H9 (cell line): ENCODE data around the gene GPR68. TPM values are rescaled to one million over a fixed set of nuclear protein-coding genes. Genes with fewer than 3 reads are reported as not detected.

Experiments used
- DNase-seq: peaks from one replicate; pipeline ENCODE4 v3.0.0-alpha.2; 2017
- H2AFZ ChIP-seq: one replicate; pipeline ENCODE4 v1.6.1; 2013; ENCODE audit warnings: mild to moderate bottlenecking, low read length, control low read depth, moderate library complexity
- H2AK5ac ChIP-seq: 2 replicates; pipeline ENCODE4 v1.6.1; 2013; ENCODE audit warnings: low read length, control low read depth, mixed read lengths; ENCODE audit not compliant: insufficient read length
- H2BK120ac ChIP-seq: one replicate; pipeline ENCODE4 v1.6.1; 2013; ENCODE audit warnings: low read depth, mild to moderate bottlenecking, low read length, control low read depth, inconsistent platforms; ENCODE audit not compliant: poor library complexity, severe bottlenecking
- H2BK12ac ChIP-seq: 2 replicates; pipeline ENCODE4 v1.6.1; 2013; ENCODE audit warnings: low read length, control low read depth, mixed read lengths, low read depth; ENCODE audit not compliant: insufficient read length
- H2BK15ac ChIP-seq: 2 replicates; pipeline ENCODE4 v1.6.1; 2013; ENCODE audit warnings: low read depth, low read length, control low read depth
- H2BK20ac ChIP-seq: one replicate; pipeline ENCODE4 v1.6.1; 2013; ENCODE audit warnings: low read depth, mild to moderate bottlenecking, low read length, control low read depth, inconsistent platforms; ENCODE audit not compliant: poor library complexity, severe bottlenecking
- H2BK5ac ChIP-seq: 2 replicates; pipeline ENCODE4 v1.6.1; 2013; ENCODE audit warnings: low read length, control low read depth, mixed read lengths; ENCODE audit not compliant: insufficient read length
- H3K14ac ChIP-seq: 2 replicates; pipeline ENCODE4 v1.6.1; 2013; ENCODE audit warnings: low read length, control low read depth; ENCODE audit not compliant: insufficient read depth
- H3K18ac ChIP-seq: 2 replicates; pipeline ENCODE4 v1.6.1; 2013; ENCODE audit warnings: low read depth, mild to moderate bottlenecking, mixed read lengths, low read length, control low read depth; ENCODE audit not compliant: insufficient read length
- H3K23ac ChIP-seq: 2 replicates; pipeline ENCODE4 v1.6.1; 2013; ENCODE audit warnings: low read length, control low read depth, mixed read lengths, low read depth; ENCODE audit not compliant: insufficient read length
- H3K23me2 ChIP-seq: 2 replicates; pipeline ENCODE4 v1.6.1; 2013; ENCODE audit warnings: low read depth, mild to moderate bottlenecking, mixed read lengths, low read length, control low read depth; ENCODE audit not compliant: insufficient read length, poor library complexity, severe bottlenecking
- H3K27ac ChIP-seq: 2 replicates; pipeline ENCODE4 v1.5.1; 2013; ENCODE audit warnings: low read length, control low read depth, mixed read lengths, low read depth; ENCODE audit not compliant: insufficient read length
- H3K27me3 ChIP-seq: 2 replicates; pipeline ENCODE4 v1.6.1; 2013; ENCODE audit warnings: low read length, control low read depth, inconsistent platforms; ENCODE audit not compliant: insufficient read depth
- H3K4ac ChIP-seq: 2 replicates; pipeline ENCODE4 v1.6.1; 2013; ENCODE audit warnings: low read depth, mild to moderate bottlenecking, control low read depth, inconsistent platforms, low read length, moderate library complexity
- H3K4me1 ChIP-seq: 2 replicates; pipeline ENCODE4 v1.6.1; 2013; ENCODE audit warnings: low read length, control low read depth, inconsistent platforms; ENCODE audit not compliant: insufficient read depth
- H3K4me2 ChIP-seq: 2 replicates; pipeline ENCODE4 v1.6.1; 2013; ENCODE audit warnings: low read length, control low read depth, mixed read lengths; ENCODE audit not compliant: insufficient read length, insufficient read depth
- H3K56ac ChIP-seq: 2 replicates; pipeline ENCODE4 v1.6.1; 2013; ENCODE audit warnings: low read depth, mild to moderate bottlenecking, mixed read lengths, low read length, control low read depth; ENCODE audit not compliant: insufficient read length
- H3K79me1 ChIP-seq: 2 replicates; pipeline ENCODE4 v1.6.1; 2013; ENCODE audit warnings: low read depth, mild to moderate bottlenecking, moderate library complexity, low read length, control low read depth, inconsistent platforms; ENCODE audit not compliant: insufficient read depth, poor library complexity, severe bottlenecking
- H3K79me2 ChIP-seq: 2 replicates; pipeline ENCODE4 v1.6.1; 2013; ENCODE audit warnings: low read length, control low read depth, inconsistent platforms; ENCODE audit not compliant: insufficient read depth
- H3K9ac ChIP-seq: 2 replicates; pipeline ENCODE4 v1.6.1; 2013; ENCODE audit warnings: low read length, control low read depth, mixed read lengths; ENCODE audit not compliant: insufficient read length; ENCODE audit errors: extremely low read depth
- H3K9me3 ChIP-seq: one replicate; pipeline ENCODE4 v1.6.1; 2013; ENCODE audit warnings: low read depth, low read length, inconsistent platforms; ENCODE audit not compliant: control insufficient read depth
- H3T11ph ChIP-seq: one replicate; pipeline ENCODE4 v1.6.1; 2013; ENCODE audit warnings: mild to moderate bottlenecking, low read length, control low read depth, inconsistent platforms
- H4K20me1 ChIP-seq: one replicate; pipeline ENCODE4 v1.6.1; 2013; ENCODE audit not compliant: control insufficient read depth, insufficient read length, insufficient read depth
- H4K5ac ChIP-seq: 2 replicates; pipeline ENCODE4 v1.6.1; 2013; ENCODE audit warnings: low read depth, mild to moderate bottlenecking, mixed read lengths, low read length, control low read depth; ENCODE audit not compliant: insufficient read length
- H4K8ac ChIP-seq: replicated peaks from 2 replicates; pipeline ENCODE4 v1.6.1; 2013; ENCODE audit warnings: low read length, control low read depth, mixed read lengths, low read depth; ENCODE audit not compliant: insufficient read length
- H4K91ac ChIP-seq: 2 replicates; pipeline ENCODE4 v1.6.1; 2013; ENCODE audit warnings: low read depth, mild to moderate bottlenecking, moderate library complexity, mixed read lengths, low read length, control low read depth; ENCODE audit not compliant: insufficient read length
- H3K27ac Mint-ChIP-seq, 3 experiments: 2 replicates in 2 of 3; 3 replicates in 1 of 3; pipeline ENCODE4 v1.8.0; 2020 to 2021; ENCODE audit warnings: mixed read lengths in 3 of 3, mild to moderate bottlenecking in 1 of 3, moderate library complexity in 1 of 3
- H3K27me3 Mint-ChIP-seq: 2 replicates; pipeline ENCODE4 v1.8.0; 2021; ENCODE audit warnings: low read depth, mild to moderate bottlenecking, moderate library complexity, mixed read lengths
- H3K36me3 Mint-ChIP-seq, 3 experiments: 2 replicates in 2 of 3; 3 replicates in 1 of 3; pipeline ENCODE4 v1.8.0; 2020 to 2021; ENCODE audit warnings: low read depth in 3 of 3, mixed read lengths in 3 of 3; ENCODE audit not compliant: insufficient read depth in 1 of 3
- H3K4me1 Mint-ChIP-seq, 2 experiments: 2 replicates each; pipeline ENCODE4 v1.8.0; 2020; ENCODE audit warnings: mixed read lengths in 2 of 2
- H3K4me3 Mint-ChIP-seq, 2 experiments: 2 replicates in 1 of 2; 3 replicates in 1 of 2; pipeline ENCODE4 v1.8.0; 2020 to 2021; ENCODE audit warnings: mild to moderate bottlenecking in 2 of 2, mixed read lengths in 2 of 2, moderate library complexity in 1 of 2
- H3K9me3 Mint-ChIP-seq, 2 experiments: 2 replicates in 1 of 2; 3 replicates in 1 of 2; pipeline ENCODE4 v1.8.0; 2020; ENCODE audit warnings: mild to moderate bottlenecking in 2 of 2, mixed read lengths in 2 of 2, moderate library complexity in 1 of 2
- CTCF ChIP-seq: fragments of 200-600 bp; sonication (generic); conservative IDR thresholded peaks from 3 replicates; pipeline ENCODE4 v1.8.0; 2021; ENCODE audit warnings: antibody characterized with exemption, mild to moderate bottlenecking
- WGBS: extraction: QIAGEN DNeasy Blood & Tissue Kit; methylation state at CpG from one replicate; pipeline ENCODE4 v1.1.7; 2013; ENCODE audit warnings: missing lambda C conversion rate, low lambda C conversion rate, mixed read lengths; ENCODE audit not compliant: insufficient read length; ENCODE audit errors: extremely low coverage; 5-methylcytosine and 5-hydroxymethylcytosine counted together
- total RNA-seq: library from RNA; stranded (reverse); gene quantifications from 2 replicates; pipeline ENCODE4 v1.2.1, GENCODE V29; 2021

The GPR68 gene
- total RNA-seq, 1 experiment from 2014 or later = 0.33 TPM

- H4K8ac ChIP-seq = no peak overlapping the region
- WGBS = no CpG with 5 or more reads among the region's 10 CpGs
- no peaks in the 10 kb centered on the region for H3K79me2 ChIP-seq
- no peak overlapping the region for H2BK15ac ChIP-seq
- no peak for TF ChIP-seq CTCF
- H3K23ac ChIP-seq = no peak overlapping the region
- no peak overlapping the region for H2BK12ac ChIP-seq
- no peak overlapping the region for H2AK5ac ChIP-seq
- H3K4me2 ChIP-seq = no peak overlapping the region
- H3K14ac ChIP-seq = no peak overlapping the region
- H4K5ac ChIP-seq = no peak overlapping the region
- Mint-ChIP-seq H3K9me3 (peaks cover 0 to 2% of the 10 kb centered on the region in 2 experiments; a peak in 1 of 5 replicates), H3K4me3 (no peak overlapping the region), H3K4me1 (peaks cover 0 to 4% of the 10 kb centered on the region in 2 experiments; a peak in 1 of 4 replicates), H3K27me3 (no peaks in the 10 kb centered on the region; the same call in 1 of the 2 replicates), H3K36me3 (peaks cover 9 to 40% (median 24%) of the 10 kb centered on the region in 3 experiments), H3K27ac (peak overlapping the region in 2 of 3 experiments; percentile 18 to 83; a peak in 1 of 7 replicates)
- H3K56ac ChIP-seq = no peak overlapping the region
- no peak overlapping the region for H3K18ac ChIP-seq
- H2BK5ac ChIP-seq = no peak overlapping the region
- no peak overlapping the region for H3T11ph ChIP-seq
- no peak overlapping the region for H2AFZ ChIP-seq
- no peaks in the 10 kb centered on the region for H4K20me1 ChIP-seq
- no peak overlapping the region for H4K91ac ChIP-seq
- H3K9ac ChIP-seq = no peak overlapping the region
- no peaks in the 10 kb centered on the region for H3K4me1 ChIP-seq
- no peak overlapping the region for H2BK120ac ChIP-seq
- no peak for DNase-seq
- no peaks in the 10 kb centered on the region for H3K27me3 ChIP-seq
- no peak overlapping the region for H3K27ac ChIP-seq
- H2BK20ac ChIP-seq = no peak overlapping the region
- no peak overlapping the region for H3K4ac ChIP-seq
- no peaks in the 10 kb centered on the region for H3K9me3 ChIP-seq
- no peaks in the 10 kb centered on the region for H3K23me2 ChIP-seq
- H3K79me1 ChIP-seq = no peaks in the 10 kb centered on the region
Measured at GRCh38 chr14:91215381-91215780, 29.1 kb downstream of the GPR68 start.
